GM18526 (cell line): ENCODE measurements around the gene TDO2.

Experiments
- POLR2A ChIP-seq: IDR thresholded peaks from 3 replicates; pipeline ENCODE4 v1.6.1; 2011; ENCODE audit not compliant: insufficient read length; ENCODE audit errors: extremely low read depth

The TDO2 gene

GRCh38 chr4:155899891-155900290, 3.6 kb upstream of the TDO2 start:
- TF ChIP-seq POLR2A = no peak

GRCh38 chr4:155900381-155900780, 3.1 kb upstream of the TDO2 start:
- no peak for TF ChIP-seq POLR2A

- TF ChIP-seq POLR2A = no peak
Measured at GRCh38 chr4:155901013-155901412, 2.5 kb upstream of the TDO2 start.

GRCh38 chr4:155904331-155904730, 835 bp downstream of the TDO2 start:
- TF ChIP-seq POLR2A = no peak

GRCh38 chr4:155906554-155907247, 3.2 kb downstream of the TDO2 start:
- TF ChIP-seq POLR2A = no peak

- no peak for TF ChIP-seq POLR2A
Measured at GRCh38 chr4:155907556-155907955, 4.1 kb downstream of the TDO2 start.

- no peak for TF ChIP-seq POLR2A
Measured at GRCh38 chr4:155908187-155909139, 5.0 kb downstream of the TDO2 start.

- TF ChIP-seq POLR2A = no peak
Measured at GRCh38 chr4:155909615-155910226, 6.2 kb downstream of the TDO2 start.

- no peak for TF ChIP-seq POLR2A
Measured at GRCh38 chr4:155911905-155912304, 8.4 kb downstream of the TDO2 start.

GRCh38 chr4:155914782-155915181, 11.3 kb downstream of the TDO2 start:
- no peak for TF ChIP-seq POLR2A

- no peak for TF ChIP-seq POLR2A
Measured at GRCh38 chr4:155921597-155921996, 18.1 kb downstream of the TDO2 start.

GRCh38 chr4:155924637-155925036, 21.1 kb downstream of the TDO2 start:
- no peak for TF ChIP-seq POLR2A

- no peak for TF ChIP-seq POLR2A
Measured at GRCh38 chr4:155929833-155930232, 26.3 kb downstream of the TDO2 start.

GRCh38 chr4:155930330-155930729, 26.8 kb downstream of the TDO2 start:
- TF ChIP-seq POLR2A = no peak

GRCh38 chr4:155931634-155932033, 28.1 kb downstream of the TDO2 start:
- TF ChIP-seq POLR2A = no peak

GRCh38 chr4:155935389-155935986, 32.0 kb downstream of the TDO2 start:
- TF ChIP-seq POLR2A = no peak
